Fibroblast of lung (primary cell): ENCODE measurements around the gene PDGFB.

Source experiments
- CTCF ChIP-seq, 2 donors: IDR thresholded peaks in 1 of 2; conservative IDR thresholded peaks in 1 of 2; 1 replicate in 1 of 2; 2 replicates in 1 of 2; pipeline ENCODE4 v1.5.1; 2011 to 2012; ENCODE audit warnings: low read length in 2 of 2, control low read depth in 1 of 2, inconsistent platforms in 1 of 2, low read depth in 1 of 2, mild to moderate bottlenecking in 1 of 2
- EZH2 ChIP-seq: IDR thresholded peaks from 2 replicates; pipeline ENCODE4 v1.5.1; 2012; ENCODE audit warnings: low read length, control low read depth, mild to moderate bottlenecking; ENCODE audit errors: missing control alignments

GRCh38 chr22:39220890-39221850, 23.6 kb downstream of the PDGFB start:
- TF ChIP-seq CTCF (conservative IDR thresholded peaks at IDR 0.05 in 1 of 2, IDR thresholded peaks at IDR 0.05 in 1 of 2; ENCODE audit: low read depth in 1 of 2, low read length in 2 of 2): no peak
- TF ChIP-seq EZH2: no peak
